GM12878 (cell line): ENCODE results near the gene ZNF148. TPM values are rescaled to one million over a fixed set of nuclear protein-coding genes. Genes with fewer than 3 reads are reported as not detected.

ENCODE experiments used
- ATAC-seq: fragments of 200-7000 bp; cut with Tn5 transposase; 3 replicates; pipeline ENCODE4 v1.9.1; 2020; ENCODE audit warnings: mild to moderate bottlenecking, moderate library complexity
- BruUV-seq: library from RNA; stranded (reverse); fragments of 400-500 nt; replicated peaks from 2 replicates; lab custom pipeline; 2021; lab: Mats Ljungman, UMichigan
- CTCF ChIA-PET: fragments of 300-600 bp; sonication (Branson Sonifier 250); formaldehyde crosslinking; extraction: SDS; loops from one replicate; lab custom pipeline; 2021; ENCODE audit warnings: inconsistent platforms; lab: Yijun Ruan, JAX
- POLR2A ChIA-PET: fragments of 350-600 bp; formaldehyde crosslinking; extraction: SDS; loops from one replicate; lab custom pipeline; 2021; ENCODE audit warnings: inconsistent platforms; lab: Charles Lee
- RAD21 ChIA-PET: fragments of 300-600 bp; sonication (Branson Sonifier 250); formaldehyde crosslinking; loops from one replicate; lab custom pipeline; 2023; ENCODE audit warnings: antibody characterized with exemption; ENCODE audit not compliant: unreplicated experiment; lab: Charles Lee
- SMC1A ChIA-PET: fragments of 300-600 bp; sonication (Branson Sonifier 250); formaldehyde crosslinking; loops from one replicate; lab custom pipeline; 2023; ENCODE audit not compliant: unreplicated experiment, uncharacterized antibody; lab: Charles Lee
- DNase-seq: peaks from one replicate; pipeline ENCODE4 v3.0.0-alpha.2; 2011; ENCODE audit warnings: low read depth, low spot score
- FAIRE-seq: peaks from 3 replicates; lab custom pipeline; 2011; peaks lifted over from hg19 to GRCh38; lab: Jason Lieb, UNC
- H2AFZ ChIP-seq: 2 replicates; pipeline ENCODE4 v1.6.0; 2011; ENCODE audit warnings: low read depth, low read length, control low read depth; ENCODE audit not compliant: control insufficient read depth
- H3K27ac ChIP-seq: 2 replicates; pipeline ENCODE4 v1.5.1; 2011; ENCODE audit warnings: control low read depth; ENCODE audit not compliant: control insufficient read depth, insufficient read depth
- H3K27me3 ChIP-seq, 2 experiments: replicated peaks in 1 of 2; 2 replicates each; pipeline versions ENCODE4 v1.6.0 to v1.6.1; 2011; ENCODE audit warnings: low read length in 1 of 2; ENCODE audit not compliant: control insufficient read depth in 2 of 2, insufficient read depth in 2 of 2
- H3K36me3 ChIP-seq, 2 experiments: 2 replicates each; pipeline ENCODE4 v1.5.1; 2011; ENCODE audit warnings: low read length in 1 of 2; ENCODE audit not compliant: control insufficient read depth in 2 of 2, insufficient read depth in 2 of 2
- H3K4me1 ChIP-seq: 2 replicates; pipeline ENCODE4 v1.6.1; 2011; ENCODE audit warnings: mild to moderate bottlenecking, low read length, moderate library complexity, mixed read lengths; ENCODE audit not compliant: control insufficient read depth, insufficient read depth
- H3K4me2 ChIP-seq: 2 replicates; pipeline ENCODE4 v1.6.0; 2011; ENCODE audit warnings: control low read depth; ENCODE audit not compliant: control insufficient read depth, insufficient read depth
- H3K4me3 ChIP-seq: fragments of 200-600 bp; sonication (generic); 2 replicates; pipeline ENCODE4 v1.5.1; 2016
- H3K79me2 ChIP-seq: 2 replicates; pipeline ENCODE4 v1.6.0; 2011; ENCODE audit warnings: low read length; ENCODE audit not compliant: control insufficient read depth, insufficient read depth
- H3K9ac ChIP-seq: 2 replicates; pipeline ENCODE4 v1.8.0; 2011; ENCODE audit warnings: low read length, control low read depth, mixed read lengths; ENCODE audit not compliant: control insufficient read depth, insufficient read depth
- H3K9me3 ChIP-seq: replicated peaks from 3 replicates; pipeline ENCODE4 v1.5.1; 2011; ENCODE audit warnings: mild to moderate bottlenecking, low read length; ENCODE audit not compliant: control insufficient read depth, insufficient read depth
- H4K20me1 ChIP-seq: 2 replicates; pipeline ENCODE4 v1.6.0; 2011; ENCODE audit not compliant: control insufficient read depth, insufficient read depth
- ATF3 ChIP-seq: IDR thresholded peaks from 2 replicates; pipeline ENCODE4 v1.6.1; 2011; ENCODE audit warnings: low read depth, mild to moderate bottlenecking, low read length, moderate library complexity, borderline replicate concordance; ENCODE audit errors: extremely low read depth
- RELB ChIP-seq: fragments of 450-650 bp; IDR thresholded peaks from 2 replicates; pipeline ENCODE4 v1.6.1; 2017; ENCODE audit warnings: low read depth, mild to moderate bottlenecking, moderate library complexity
- RUNX3 ChIP-seq: IDR thresholded peaks from 2 replicates; pipeline ENCODE4 v1.6.1; 2012; ENCODE audit warnings: low read length, inconsistent platforms
- YBX1 ChIP-seq: fragments of 450-650 bp; IDR thresholded peaks from 2 replicates; pipeline ENCODE4 v1.6.1; 2016; ENCODE audit warnings: antibody characterized with exemption
- WGBS: methylation state at CpG from one replicate; pipeline ENCODE4 v1.1.6; 2016; ENCODE audit warnings: low lambda C conversion rate; ENCODE audit not compliant: insufficient replicate concordance, insufficient coverage; ENCODE audit errors: missing lambda C conversion rate; 5-methylcytosine and 5-hydroxymethylcytosine counted together
- in situ Hi-C: fragments of 300-500 bp; cut with MboI; formaldehyde crosslinking; loops from 9 replicates; pipeline ENCODE4 v1.14.3; 2018; ENCODE audit warnings: mixed read lengths
- intact Hi-C: fragments of 100-400 bp; cut with micrococcal nuclease; formaldehyde crosslinking; loops from one replicate; pipeline ENCODE4 v1.14.2; 2022; ENCODE audit not compliant: unreplicated experiment
- polyA plus RNA-seq, 11 experiments: library from polyadenylated mRNA; depleted of rRNA in 4 of 11; unstranded in 6 of 11; stranded (reverse) in 5 of 11; fragments of >200 nt; fragmentation: Nextera tagmentation in 4 of 11; fragmentation: Illumina TruSeq in 1 of 11; extraction: Ambion mirVana in 4 of 11; extraction: Trizol in 1 of 11; gene quantifications; 1 replicate in 1 of 11; 2 replicates in 10 of 11; pipeline versions ENCODE4 v1.2.1 to v1.2.3, GENCODE V29; 2011 to 2016; ENCODE audit warnings: inconsistent platforms in 2 of 11, missing spikeins in 2 of 11, low read depth in 1 of 11
- total RNA-seq, 4 experiments: library from RNA; depleted of rRNA in 3 of 4; stranded (reverse); fragments of >200 nt in 3 of 4; fragmentation: Illumina TruSeq in 1 of 4; extraction: Trizol in 1 of 4; gene quantifications; 2 replicates each; pipeline versions ENCODE4 v1.2.1 to v1.2.3, GENCODE V29; 2013 to 2021
- TF ChIP-seq, protein P1 (sequence below): IDR thresholded peaks from 2 replicates; pipeline ENCODE4 v1.6.1; 2011; ENCODE audit warnings: mild to moderate bottlenecking, low read depth, low read length, moderate library complexity; ENCODE audit not compliant: insufficient replicate concordance
- TF ChIP-seq, protein P2 (sequence below): fragments of 450-650 bp; IDR thresholded peaks from 2 replicates; pipeline ENCODE4 v1.6.1; 2018; ENCODE audit warnings: mild to moderate bottlenecking, low read depth, moderate library complexity; ENCODE audit not compliant: partially characterized antibody

The ZNF148 gene
- total and polyA plus RNA-seq, 10 of the 15 experiments (the other 5 are each of a cell fraction or from before 2014, with no cell fraction given) = 8.6 to 40.4 (median 26.7) TPM

DNA sequence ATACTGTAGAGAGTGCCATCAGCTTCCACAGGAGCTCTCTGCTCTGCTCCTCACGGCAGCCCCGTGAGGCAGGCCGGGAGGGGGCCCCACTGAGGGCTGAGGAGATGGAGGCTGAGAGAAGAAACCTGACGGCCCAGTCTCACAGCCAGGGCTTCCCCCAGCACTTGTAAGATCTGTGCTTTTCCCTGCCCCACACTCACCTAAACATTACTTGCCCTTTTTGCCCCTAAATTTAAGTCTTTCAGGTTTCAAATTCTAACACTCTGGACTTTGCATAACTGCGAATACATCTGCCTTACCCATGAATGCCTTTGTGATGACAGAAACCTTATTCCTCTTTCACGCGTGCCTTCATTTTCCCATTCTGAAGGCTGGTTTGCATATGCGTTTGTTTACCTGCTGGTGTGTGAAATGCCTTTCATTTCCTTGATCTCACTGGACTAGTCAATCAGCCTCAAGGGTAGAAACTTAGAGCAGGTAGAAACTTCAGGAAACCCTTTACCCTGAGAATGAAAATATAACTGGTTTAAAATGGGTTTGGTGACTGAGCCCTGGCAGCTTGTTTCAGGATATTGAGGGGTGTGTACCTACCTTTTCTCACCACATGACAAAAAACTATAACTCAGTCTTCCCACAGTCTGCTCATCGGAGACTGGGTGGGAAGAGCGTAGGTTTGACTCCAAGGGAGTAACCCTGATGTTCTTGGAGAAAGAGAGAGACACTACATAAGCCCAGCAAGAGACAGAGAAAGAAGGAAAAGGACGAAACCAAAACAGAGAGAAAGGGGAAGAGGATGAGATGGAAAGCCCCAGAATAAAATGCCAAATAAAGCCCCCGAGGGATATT, 182.7 kb downstream of the ZNF148 start (continued):
- TF ChIP-seq YBX1 (no peak), ATF3 (no peak)

DNA sequence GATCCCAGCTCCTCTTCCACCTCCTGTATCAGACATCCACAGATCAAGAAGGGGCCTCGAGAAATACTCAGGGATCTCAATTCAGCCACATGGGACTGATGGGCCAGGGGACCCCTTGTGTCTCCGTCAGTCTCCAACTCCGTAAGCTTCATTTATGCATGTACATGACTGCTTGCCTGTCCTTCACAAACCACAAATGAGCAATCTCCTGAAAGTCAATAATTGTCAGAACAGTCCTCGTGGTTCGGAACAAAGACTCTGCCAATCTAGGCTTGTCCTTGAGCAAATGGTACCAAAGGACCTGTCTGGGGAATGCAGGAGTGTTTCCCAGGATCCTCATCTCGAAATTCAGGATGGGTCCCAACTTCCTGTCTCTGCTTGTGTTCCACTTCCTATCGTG, 183.4 kb downstream of the ZNF148 start:
- POLR2A ChIA-PET = interaction anchor here (1.2 to 2.2 kb wide), 3 partner anchors 12 to 139 kb away, joined by 3 to 7 read pairs (median 5); no protein-coding TSS in a partner anchor
- Histone ChIP-seq H2AFZ (peak overlapping the region; percentile 94), H3K27me3 (no peaks in the 10 kb centered on the region), H3K9me3 (no peaks in the 10 kb centered on the region; the same call in 2 of the 3 replicates), H3K79me2 (no peaks in the 10 kb centered on the region)
- TF ChIP-seq RELB = 0 out of 2 replicates have a peak, but pooled peaks have one; percentile 11
- TF ChIP-seq RUNX3 = peak; percentile 67
- TF ChIP-seq, protein P1, sequence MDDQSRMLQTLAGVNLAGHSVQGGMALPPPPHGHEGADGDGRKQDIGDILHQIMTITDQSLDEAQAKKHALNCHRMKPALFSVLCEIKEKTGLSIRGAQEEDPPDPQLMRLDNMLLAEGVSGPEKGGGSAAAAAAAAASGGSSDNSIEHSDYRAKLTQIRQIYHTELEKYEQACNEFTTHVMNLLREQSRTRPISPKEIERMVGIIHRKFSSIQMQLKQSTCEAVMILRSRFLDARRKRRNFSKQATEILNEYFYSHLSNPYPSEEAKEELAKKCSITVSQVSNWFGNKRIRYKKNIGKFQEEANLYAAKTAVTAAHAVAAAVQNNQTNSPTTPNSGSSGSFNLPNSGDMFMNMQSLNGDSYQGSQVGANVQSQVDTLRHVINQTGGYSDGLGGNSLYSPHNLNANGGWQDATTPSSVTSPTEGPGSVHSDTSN = peak; percentile 3
- TF ChIP-seq, protein P2, sequence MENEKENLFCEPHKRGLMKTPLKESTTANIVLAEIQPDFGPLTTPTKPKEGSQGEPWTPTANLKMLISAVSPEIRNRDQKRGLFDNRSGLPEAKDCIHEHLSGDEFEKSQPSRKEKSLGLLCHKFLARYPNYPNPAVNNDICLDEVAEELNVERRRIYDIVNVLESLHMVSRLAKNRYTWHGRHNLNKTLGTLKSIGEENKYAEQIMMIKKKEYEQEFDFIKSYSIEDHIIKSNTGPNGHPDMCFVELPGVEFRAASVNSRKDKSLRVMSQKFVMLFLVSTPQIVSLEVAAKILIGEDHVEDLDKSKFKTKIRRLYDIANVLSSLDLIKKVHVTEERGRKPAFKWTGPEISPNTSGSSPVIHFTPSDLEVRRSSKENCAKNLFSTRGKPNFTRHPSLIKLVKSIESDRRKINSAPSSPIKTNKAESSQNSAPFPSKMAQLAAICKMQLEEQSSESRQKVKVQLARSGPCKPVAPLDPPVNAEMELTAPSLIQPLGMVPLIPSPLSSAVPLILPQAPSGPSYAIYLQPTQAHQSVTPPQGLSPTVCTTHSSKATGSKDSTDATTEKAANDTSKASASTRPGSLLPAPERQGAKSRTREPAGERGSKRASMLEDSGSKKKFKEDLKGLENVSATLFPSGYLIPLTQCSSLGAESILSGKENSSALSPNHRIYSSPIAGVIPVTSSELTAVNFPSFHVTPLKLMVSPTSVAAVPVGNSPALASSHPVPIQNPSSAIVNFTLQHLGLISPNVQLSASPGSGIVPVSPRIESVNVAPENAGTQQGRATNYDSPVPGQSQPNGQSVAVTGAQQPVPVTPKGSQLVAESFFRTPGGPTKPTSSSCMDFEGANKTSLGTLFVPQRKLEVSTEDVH = no peak
- TF ChIP-seq, all 136 proteins: peak for 3
- peak overlapping the region; percentile 75 for H3K27ac ChIP-seq
- BruUV-seq = no TSS peak
- no peaks in the 10 kb centered on the region for H4K20me1 ChIP-seq
- CTCF ChIA-PET = interaction anchor here (0.6 to 1.9 kb wide), 9 partner anchors 9 to 196 kb away, joined by 3 to 9 read pairs (median 4); no protein-coding TSS in a partner anchor
- FAIRE-seq (no peak), DNase-seq (no peak), ATAC-seq (peak; percentile 5; the same call in 1 of the 3 replicates)
- peak overlapping the region; percentile 57 for H3K9ac ChIP-seq
- no peaks in the 10 kb centered on the region for H3K36me3 ChIP-seq
- no peak overlapping the region for H3K4me3 ChIP-seq
- in situ Hi-C loops = no loop called here
- 61% methylated on average over 7 of the region's 7 CpGs for WGBS
- peak overlapping the region; percentile 89 for H3K4me2 ChIP-seq
- SMC1A ChIA-PET = interaction anchor here (0.7 to 2.3 kb wide), 8 partner anchors 11 to 320 kb away, joined by 3 to 10 read pairs (median 4); no protein-coding TSS in a partner anchor
- peaks cover 50% of the 10 kb centered on the region for H3K4me1 ChIP-seq
- RAD21 ChIA-PET = interaction anchor here (0.6 to 1.8 kb wide), 5 partner anchors 9 to 393 kb away, joined by 3 to 11 read pairs (median 6); no protein-coding TSS in a partner anchor
- intact Hi-C loops = loop anchor here (2.0 kb wide), 1 partner anchor 41 kb away; no protein-coding TSS in a partner anchor
